Liver (tissue), 9 donors: Measurements from ENCODE around the gene SUMO1. TPM values are rescaled to one million over a fixed set of nuclear protein-coding genes. Genes with fewer than 3 reads are reported as not detected.

Experiments
- DNase-seq: peaks from one replicate; pipeline ENCODE4 v3.0.0-alpha.2; 2017; ENCODE audit warnings: low spot score
- H3K27ac ChIP-seq, 2 donors: one replicate each; pipeline ENCODE4 v1.7.0; 2013; ENCODE audit warnings: inconsistent platforms in 2 of 2, low read length in 2 of 2, control low read depth in 1 of 2, low read depth in 1 of 2, mild to moderate bottlenecking in 1 of 2
- H3K27me3 ChIP-seq, 4 donors: one replicate each; pipeline versions ENCODE4 v1.6.1 to v1.7.0; 2013; ENCODE audit warnings: low read length in 3 of 4, inconsistent platforms in 1 of 4, mild to moderate bottlenecking in 1 of 4, moderate library complexity in 1 of 4; ENCODE audit not compliant: control insufficient read depth in 4 of 4, insufficient read depth in 4 of 4
- H3K36me3 ChIP-seq, 4 donors: one replicate each; pipeline versions ENCODE4 v1.6.1 to v1.7.0; 2013; ENCODE audit warnings: low read length in 3 of 4, mild to moderate bottlenecking in 3 of 4, low read depth in 1 of 4, moderate library complexity in 1 of 4; ENCODE audit not compliant: control insufficient read depth in 4 of 4, insufficient read depth in 3 of 4
- H3K4me1 ChIP-seq, 4 donors: one replicate each; pipeline versions ENCODE4 v1.6.1 to v1.7.0; 2013; ENCODE audit warnings: low read length in 3 of 4, mild to moderate bottlenecking in 3 of 4, moderate library complexity in 1 of 4; ENCODE audit not compliant: control insufficient read depth in 4 of 4, insufficient read depth in 4 of 4
- H3K4me3 ChIP-seq, 3 donors: one replicate each; pipeline versions ENCODE4 v1.6.1 to v1.7.0; 2013; ENCODE audit warnings: low read length in 3 of 3, control low read depth in 1 of 3, low read depth in 1 of 3, mild to moderate bottlenecking in 1 of 3
- H3K9ac ChIP-seq, 2 donors: one replicate each; pipeline ENCODE4 v1.7.0; 2013; ENCODE audit warnings: low read length in 2 of 2, mild to moderate bottlenecking in 2 of 2, moderate library complexity in 2 of 2, control low read depth in 1 of 2, low read depth in 1 of 2
- H3K9me3 ChIP-seq, 4 donors: one replicate each; pipeline versions ENCODE4 v1.6.1 to v1.7.0; 2013; ENCODE audit warnings: low read length in 3 of 4; ENCODE audit not compliant: control insufficient read depth in 4 of 4
- EGR1 ChIP-seq, 2 donors: IDR thresholded peaks; 2 replicates each; pipeline ENCODE4 v1.6.1; 2016 to 2018; ENCODE audit warnings: antibody characterized with exemption in 2 of 2, low read depth in 2 of 2
- FOXA1 ChIP-seq: IDR thresholded peaks from 2 replicates; pipeline ENCODE4 v1.6.1; 2016; ENCODE audit warnings: antibody characterized with exemption
- HNF4G ChIP-seq: IDR thresholded peaks from 2 replicates; pipeline ENCODE4 v1.6.1; 2016; ENCODE audit warnings: antibody characterized with exemption
- NR2F2 ChIP-seq: IDR thresholded peaks from 2 replicates; pipeline ENCODE4 v1.6.1; 2016; ENCODE audit warnings: antibody characterized with exemption
- RXRA ChIP-seq, 2 donors: IDR thresholded peaks; 2 replicates each; pipeline ENCODE4 v1.6.1; 2017 to 2018; ENCODE audit warnings: antibody characterized with exemption in 2 of 2, mild to moderate bottlenecking in 1 of 2
- SP1 ChIP-seq: IDR thresholded peaks from 2 replicates; pipeline ENCODE4 v1.6.1; 2018; ENCODE audit warnings: antibody characterized with exemption, mild to moderate bottlenecking
- WGBS: extraction: QIAGEN DNeasy Blood & Tissue Kit; methylation state at CpG from one replicate; pipeline ENCODE4 v1.1.7; 2013; 5-methylcytosine and 5-hydroxymethylcytosine counted together
- polyA plus RNA-seq, 2 donors: library from polyadenylated mRNA; stranded (reverse) in 1 of 2; unstranded in 1 of 2; fragments of 200-250 nt in 1 of 2; fragments of >200 nt in 1 of 2; fragmentation: Nextera tagmentation in 1 of 2; extraction: Ambion mirVana in 1 of 2; gene quantifications; one replicate each; pipeline versions ENCODE4 v1.2.1 to v1.2.3, GENCODE V29; 2013 to 2015
- total RNA-seq, 2 donors: library from RNA; depleted of rRNA; stranded (reverse); fragments of >200 nt; gene quantifications; one replicate each; pipeline ENCODE4 v1.2.3, GENCODE V29; 2014
- TF ChIP-seq, protein P1 (sequence below): fragments of 150-350 bp; IDR thresholded peaks from 2 replicates; pipeline ENCODE4 v1.5.1; 2017; ENCODE audit warnings: improper control_type of control experiment, low read depth, low read length; ENCODE audit not compliant: missing input control
- TF ChIP-seq, protein P2 (sequence below): IDR thresholded peaks from 2 replicates; pipeline ENCODE4 v1.6.1; 2016; ENCODE audit warnings: antibody characterized with exemption
- TF ChIP-seq, protein P3 (sequence below): IDR thresholded peaks from 2 replicates; pipeline ENCODE4 v1.6.1; 2016; ENCODE audit warnings: antibody characterized with exemption, mild to moderate bottlenecking
- TF ChIP-seq, protein P4 (sequence below): IDR thresholded peaks from 2 replicates; pipeline ENCODE4 v1.6.1; 2016; ENCODE audit warnings: antibody characterized with exemption
- TF ChIP-seq, protein P5 (sequence below): IDR thresholded peaks from 2 replicates; pipeline ENCODE4 v1.6.1; 2016; ENCODE audit warnings: antibody characterized with exemption
- donor health status: healthy.
- donor health status: healthy.
- donor health status: healthy.
- donor health status: healthy.
- donor health status: healthy.

The SUMO1 gene
- total and polyA plus RNA-seq, 4 donors, result 42.7 to 139 (median 51.4) TPM

DNA sequence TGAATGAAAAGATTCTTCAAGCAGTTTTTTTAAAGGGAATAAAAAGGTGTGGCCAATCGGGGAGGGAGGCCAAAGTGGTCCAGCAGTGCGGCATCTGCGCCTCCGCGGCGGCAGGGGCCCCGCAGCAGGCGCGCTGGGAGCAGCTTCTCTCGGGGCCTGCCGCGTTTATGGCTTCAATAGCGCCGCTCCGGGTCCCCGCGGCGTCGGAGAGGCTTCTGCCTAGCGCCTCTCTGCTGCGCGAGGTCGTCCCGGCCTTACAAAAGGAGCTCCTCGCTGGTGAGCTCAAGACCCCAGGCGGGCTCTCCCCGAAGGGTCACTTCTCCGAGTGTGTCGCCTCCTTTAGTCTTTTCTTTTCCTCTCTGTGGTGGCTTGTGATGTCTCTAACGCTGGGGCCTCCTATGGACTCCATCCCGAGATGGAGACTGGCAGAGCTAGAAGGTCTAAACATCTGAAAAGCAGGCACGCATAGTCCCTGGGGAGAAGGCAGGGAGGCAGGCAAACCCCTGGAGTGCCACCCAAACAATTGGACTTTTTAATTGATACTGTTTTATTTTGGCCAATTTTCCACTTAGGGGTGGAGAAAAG is 67.1 kb downstream of the SUMO1 start (continued):
- TF ChIP-seq, protein P1, sequence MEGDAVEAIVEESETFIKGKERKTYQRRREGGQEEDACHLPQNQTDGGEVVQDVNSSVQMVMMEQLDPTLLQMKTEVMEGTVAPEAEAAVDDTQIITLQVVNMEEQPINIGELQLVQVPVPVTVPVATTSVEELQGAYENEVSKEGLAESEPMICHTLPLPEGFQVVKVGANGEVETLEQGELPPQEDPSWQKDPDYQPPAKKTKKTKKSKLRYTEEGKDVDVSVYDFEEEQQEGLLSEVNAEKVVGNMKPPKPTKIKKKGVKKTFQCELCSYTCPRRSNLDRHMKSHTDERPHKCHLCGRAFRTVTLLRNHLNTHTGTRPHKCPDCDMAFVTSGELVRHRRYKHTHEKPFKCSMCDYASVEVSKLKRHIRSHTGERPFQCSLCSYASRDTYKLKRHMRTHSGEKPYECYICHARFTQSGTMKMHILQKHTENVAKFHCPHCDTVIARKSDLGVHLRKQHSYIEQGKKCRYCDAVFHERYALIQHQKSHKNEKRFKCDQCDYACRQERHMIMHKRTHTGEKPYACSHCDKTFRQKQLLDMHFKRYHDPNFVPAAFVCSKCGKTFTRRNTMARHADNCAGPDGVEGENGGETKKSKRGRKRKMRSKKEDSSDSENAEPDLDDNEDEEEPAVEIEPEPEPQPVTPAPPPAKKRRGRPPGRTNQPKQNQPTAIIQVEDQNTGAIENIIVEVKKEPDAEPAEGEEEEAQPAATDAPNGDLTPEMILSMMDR, result no peak

DNA sequence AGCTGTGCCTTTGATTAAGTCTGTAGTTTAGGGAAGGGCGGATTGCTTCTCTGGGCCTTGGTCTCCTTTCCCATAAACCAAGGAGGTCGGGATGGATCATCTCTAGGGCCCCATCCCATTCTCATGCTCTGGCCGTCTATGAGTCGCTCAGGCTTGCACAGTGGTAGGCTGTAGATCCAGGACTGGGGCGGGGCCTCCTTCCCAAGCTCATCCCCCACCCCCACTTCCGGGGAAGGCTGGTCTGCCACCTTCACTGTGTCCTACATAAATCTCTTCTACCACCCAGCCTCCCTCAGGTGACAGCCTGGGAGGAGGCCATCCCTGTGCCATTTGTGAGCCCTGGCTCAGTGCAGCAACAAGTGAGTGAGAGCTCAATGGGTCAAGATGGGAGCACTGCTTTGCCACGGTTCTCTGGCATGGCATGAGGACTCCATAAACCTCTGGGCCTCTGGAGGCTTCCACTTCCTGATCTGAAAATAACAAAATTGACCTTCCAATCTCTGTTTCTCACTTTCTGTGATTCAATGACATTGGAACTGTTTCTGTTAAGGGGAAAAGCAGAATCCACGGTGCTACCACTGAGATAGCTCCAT is 68.5 kb downstream of the SUMO1 start:
- Histone ChIP-seq H3K9ac (no peak overlapping the region), H3K27me3 (no peaks in the 10 kb centered on the region), H3K9me3 (no peaks in the 10 kb centered on the region), H3K4me3 (no peak overlapping the region), H3K4me1 (peaks cover 0 to 5% (median 1%) of the 10 kb centered on the region in 4 donors), H3K36me3 (no peaks in the 10 kb centered on the region), H3K27ac (no peak overlapping the region)
- TF ChIP-seq, protein P2, sequence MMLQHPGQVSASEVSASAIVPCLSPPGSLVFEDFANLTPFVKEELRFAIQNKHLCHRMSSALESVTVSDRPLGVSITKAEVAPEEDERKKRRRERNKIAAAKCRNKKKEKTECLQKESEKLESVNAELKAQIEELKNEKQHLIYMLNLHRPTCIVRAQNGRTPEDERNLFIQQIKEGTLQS, result no peak
- TF ChIP-seq HNF4G (no peak), RXRA (IDR thresholded peaks at IDR 0.05) (no peak), FOXA1 (no peak), SP1 (no peak)
- TF ChIP-seq, protein P3, sequence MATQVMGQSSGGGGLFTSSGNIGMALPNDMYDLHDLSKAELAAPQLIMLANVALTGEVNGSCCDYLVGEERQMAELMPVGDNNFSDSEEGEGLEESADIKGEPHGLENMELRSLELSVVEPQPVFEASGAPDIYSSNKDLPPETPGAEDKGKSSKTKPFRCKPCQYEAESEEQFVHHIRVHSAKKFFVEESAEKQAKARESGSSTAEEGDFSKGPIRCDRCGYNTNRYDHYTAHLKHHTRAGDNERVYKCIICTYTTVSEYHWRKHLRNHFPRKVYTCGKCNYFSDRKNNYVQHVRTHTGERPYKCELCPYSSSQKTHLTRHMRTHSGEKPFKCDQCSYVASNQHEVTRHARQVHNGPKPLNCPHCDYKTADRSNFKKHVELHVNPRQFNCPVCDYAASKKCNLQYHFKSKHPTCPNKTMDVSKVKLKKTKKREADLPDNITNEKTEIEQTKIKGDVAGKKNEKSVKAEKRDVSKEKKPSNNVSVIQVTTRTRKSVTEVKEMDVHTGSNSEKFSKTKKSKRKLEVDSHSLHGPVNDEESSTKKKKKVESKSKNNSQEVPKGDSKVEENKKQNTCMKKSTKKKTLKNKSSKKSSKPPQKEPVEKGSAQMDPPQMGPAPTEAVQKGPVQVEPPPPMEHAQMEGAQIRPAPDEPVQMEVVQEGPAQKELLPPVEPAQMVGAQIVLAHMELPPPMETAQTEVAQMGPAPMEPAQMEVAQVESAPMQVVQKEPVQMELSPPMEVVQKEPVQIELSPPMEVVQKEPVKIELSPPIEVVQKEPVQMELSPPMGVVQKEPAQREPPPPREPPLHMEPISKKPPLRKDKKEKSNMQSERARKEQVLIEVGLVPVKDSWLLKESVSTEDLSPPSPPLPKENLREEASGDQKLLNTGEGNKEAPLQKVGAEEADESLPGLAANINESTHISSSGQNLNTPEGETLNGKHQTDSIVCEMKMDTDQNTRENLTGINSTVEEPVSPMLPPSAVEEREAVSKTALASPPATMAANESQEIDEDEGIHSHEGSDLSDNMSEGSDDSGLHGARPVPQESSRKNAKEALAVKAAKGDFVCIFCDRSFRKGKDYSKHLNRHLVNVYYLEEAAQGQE, result no peak
- TF ChIP-seq, protein P4, sequence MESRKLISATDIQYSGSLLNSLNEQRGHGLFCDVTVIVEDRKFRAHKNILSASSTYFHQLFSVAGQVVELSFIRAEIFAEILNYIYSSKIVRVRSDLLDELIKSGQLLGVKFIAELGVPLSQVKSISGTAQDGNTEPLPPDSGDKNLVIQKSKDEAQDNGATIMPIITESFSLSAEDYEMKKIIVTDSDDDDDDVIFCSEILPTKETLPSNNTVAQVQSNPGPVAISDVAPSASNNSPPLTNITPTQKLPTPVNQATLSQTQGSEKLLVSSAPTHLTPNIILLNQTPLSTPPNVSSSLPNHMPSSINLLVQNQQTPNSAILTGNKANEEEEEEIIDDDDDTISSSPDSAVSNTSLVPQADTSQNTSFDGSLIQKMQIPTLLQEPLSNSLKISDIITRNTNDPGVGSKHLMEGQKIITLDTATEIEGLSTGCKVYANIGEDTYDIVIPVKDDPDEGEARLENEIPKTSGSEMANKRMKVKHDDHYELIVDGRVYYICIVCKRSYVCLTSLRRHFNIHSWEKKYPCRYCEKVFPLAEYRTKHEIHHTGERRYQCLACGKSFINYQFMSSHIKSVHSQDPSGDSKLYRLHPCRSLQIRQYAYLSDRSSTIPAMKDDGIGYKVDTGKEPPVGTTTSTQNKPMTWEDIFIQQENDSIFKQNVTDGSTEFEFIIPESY, result no peak
- DNase-seq, result no peak
- WGBS, result 94% methylated on average over 8 of the region's 8 CpGs

DNA sequence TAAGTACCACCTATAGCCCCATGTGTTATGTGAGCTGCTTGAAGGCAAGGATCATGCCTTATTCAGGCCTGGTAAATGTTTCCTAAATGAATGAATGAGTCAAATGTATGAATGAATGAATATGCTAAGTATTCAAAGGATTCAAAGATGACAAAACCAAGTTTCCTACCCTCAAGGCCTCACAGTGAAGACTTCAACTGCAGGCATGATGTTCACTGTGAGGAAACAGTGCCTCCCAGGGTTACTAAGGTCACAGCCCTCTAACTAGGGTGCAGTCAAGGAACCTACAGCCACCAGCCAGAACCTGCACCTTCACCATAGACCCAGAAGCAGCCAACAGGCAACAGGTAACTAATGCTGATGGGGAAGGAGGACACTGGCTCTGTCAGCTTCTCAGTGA is 69.3 kb downstream of the SUMO1 start:
- TF ChIP-seq, protein P5, sequence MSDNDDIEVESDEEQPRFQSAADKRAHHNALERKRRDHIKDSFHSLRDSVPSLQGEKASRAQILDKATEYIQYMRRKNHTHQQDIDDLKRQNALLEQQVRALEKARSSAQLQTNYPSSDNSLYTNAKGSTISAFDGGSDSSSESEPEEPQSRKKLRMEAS, result no peak
- TF ChIP-seq EGR1 (IDR thresholded peaks at IDR 0.05; ENCODE audit: low read depth in 2 of 2) (no peak), HNF4G (no peak), NR2F2 (no peak), RXRA (IDR thresholded peaks at IDR 0.05) (no peak)
- TF ChIP-seq, protein P3, result no peak
- TF ChIP-seq, protein P2, result no peak
- H3K27ac ChIP-seq, result no peak overlapping the region
- H3K9ac ChIP-seq, result no peak overlapping the region
- H3K27me3 ChIP-seq, result no peaks in the 10 kb centered on the region
- DNase-seq, result no peak
- H3K4me3 ChIP-seq, result no peak overlapping the region
- H3K36me3 ChIP-seq, result no peaks in the 10 kb centered on the region
- peaks cover 0 to 5% (median 1%) of the 10 kb centered on the region in 4 donors for H3K4me1 ChIP-seq
- no peaks in the 10 kb centered on the region for H3K9me3 ChIP-seq
